Progenitor cell of endocrine pancreas (in vitro differentiated cells): ENCODE results near the gene DLST. TPM values are rescaled to one million over a fixed set of nuclear protein-coding genes. Genes with fewer than 3 reads are reported as not detected.
"Not testable (repeated sequence)": the region's sequence is repeated elsewhere in the genome, so short reads cannot be mapped to it uniquely, and the experiment has no call there.

Experiments
- DNase-seq: peaks from one replicate; pipeline ENCODE4 v3.0.0; 2021; ENCODE audit warnings: low spot score; ENCODE audit not compliant: unreplicated experiment
- H3K27ac Mint-ChIP-seq: 2 replicates; pipeline ENCODE4 v1.8.0; 2021; ENCODE audit warnings: mild to moderate bottlenecking, moderate library complexity, mixed read lengths
- H3K27me3 Mint-ChIP-seq: 2 replicates; pipeline ENCODE4 v1.8.0; 2021; ENCODE audit warnings: mixed read lengths
- H3K36me3 Mint-ChIP-seq: 2 replicates; pipeline ENCODE4 v1.8.0; 2022; ENCODE audit warnings: mixed read lengths; ENCODE audit not compliant: insufficient read depth
- H3K4me1 Mint-ChIP-seq: 2 replicates; pipeline ENCODE4 v1.8.0; 2021; ENCODE audit warnings: low read depth, mixed read lengths
- H3K4me3 Mint-ChIP-seq: 2 replicates; pipeline ENCODE4 v1.8.0; 2021; ENCODE audit warnings: low read depth, mild to moderate bottlenecking, moderate library complexity, mixed read lengths
- H3K9me3 Mint-ChIP-seq: 2 replicates; pipeline ENCODE4 v1.8.0; 2021; ENCODE audit warnings: low read depth, mixed read lengths
- total RNA-seq: library from RNA; stranded (reverse); gene quantifications from 2 replicates; pipeline ENCODE4 v1.2.1, GENCODE V29; 2021
- TF ChIP-seq, protein P1 (sequence below): fragments of 200-600 bp; sonication (generic); IDR thresholded peaks from one replicate; pipeline ENCODE4 v1.5.0; 2021; ENCODE audit warnings: antibody characterized with exemption, mild to moderate bottlenecking; ENCODE audit not compliant: unreplicated experiment

The DLST gene
- total RNA-seq, 1 donor from 2014 or later, result 97.8 TPM

DNA sequence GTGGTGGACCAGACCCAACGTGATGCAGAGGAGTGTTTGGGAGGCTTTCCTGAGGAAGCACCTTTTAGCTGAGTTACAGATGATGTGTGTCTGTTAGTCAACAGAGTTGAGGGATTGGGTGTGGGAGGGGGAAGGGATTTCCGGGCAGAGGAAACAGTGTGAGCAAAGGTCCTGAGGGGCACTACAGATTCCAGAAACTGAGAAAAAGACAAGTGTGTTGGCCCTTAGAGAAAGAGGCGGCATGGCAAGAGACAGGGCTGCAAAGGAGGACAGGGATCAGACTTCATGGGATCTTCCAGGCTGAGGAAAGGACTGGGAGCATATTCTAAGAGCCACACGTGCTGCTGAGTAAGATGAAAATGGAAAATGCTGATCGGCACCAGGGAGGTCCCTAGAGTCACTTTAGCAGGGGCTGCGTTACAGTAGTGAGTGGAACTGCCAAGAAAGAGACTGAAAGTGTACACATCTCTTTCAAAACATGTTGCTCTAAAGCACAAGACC lies 50.7 kb downstream of the DLST start:
- peak overlapping the region; percentile 0 for H3K27ac Mint-ChIP-seq
- no peaks in the 10 kb centered on the region for H3K36me3 Mint-ChIP-seq
- no peaks in the 10 kb centered on the region for H3K9me3 Mint-ChIP-seq
- no peaks in the 10 kb centered on the region for H3K4me1 Mint-ChIP-seq
- H3K4me3 Mint-ChIP-seq, result no peak overlapping the region
- DNase-seq, result no peak
- TF ChIP-seq, protein P1, sequence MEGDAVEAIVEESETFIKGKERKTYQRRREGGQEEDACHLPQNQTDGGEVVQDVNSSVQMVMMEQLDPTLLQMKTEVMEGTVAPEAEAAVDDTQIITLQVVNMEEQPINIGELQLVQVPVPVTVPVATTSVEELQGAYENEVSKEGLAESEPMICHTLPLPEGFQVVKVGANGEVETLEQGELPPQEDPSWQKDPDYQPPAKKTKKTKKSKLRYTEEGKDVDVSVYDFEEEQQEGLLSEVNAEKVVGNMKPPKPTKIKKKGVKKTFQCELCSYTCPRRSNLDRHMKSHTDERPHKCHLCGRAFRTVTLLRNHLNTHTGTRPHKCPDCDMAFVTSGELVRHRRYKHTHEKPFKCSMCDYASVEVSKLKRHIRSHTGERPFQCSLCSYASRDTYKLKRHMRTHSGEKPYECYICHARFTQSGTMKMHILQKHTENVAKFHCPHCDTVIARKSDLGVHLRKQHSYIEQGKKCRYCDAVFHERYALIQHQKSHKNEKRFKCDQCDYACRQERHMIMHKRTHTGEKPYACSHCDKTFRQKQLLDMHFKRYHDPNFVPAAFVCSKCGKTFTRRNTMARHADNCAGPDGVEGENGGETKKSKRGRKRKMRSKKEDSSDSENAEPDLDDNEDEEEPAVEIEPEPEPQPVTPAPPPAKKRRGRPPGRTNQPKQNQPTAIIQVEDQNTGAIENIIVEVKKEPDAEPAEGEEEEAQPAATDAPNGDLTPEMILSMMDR, result no peak
- H3K27me3 Mint-ChIP-seq, result peaks cover 84% of the 10 kb centered on the region

- not testable (repeated sequence) for DNase-seq, H3K9me3 Mint-ChIP-seq, H3K4me3 Mint-ChIP-seq, H3K36me3 Mint-ChIP-seq, H3K4me1 Mint-ChIP-seq, H3K27ac Mint-ChIP-seq
- peaks cover 84% of the 10 kb centered on the region for H3K27me3 Mint-ChIP-seq
Measured at GRCh38 chr14:74932936-74933335, 51.2 kb downstream of the DLST start.

DNA sequence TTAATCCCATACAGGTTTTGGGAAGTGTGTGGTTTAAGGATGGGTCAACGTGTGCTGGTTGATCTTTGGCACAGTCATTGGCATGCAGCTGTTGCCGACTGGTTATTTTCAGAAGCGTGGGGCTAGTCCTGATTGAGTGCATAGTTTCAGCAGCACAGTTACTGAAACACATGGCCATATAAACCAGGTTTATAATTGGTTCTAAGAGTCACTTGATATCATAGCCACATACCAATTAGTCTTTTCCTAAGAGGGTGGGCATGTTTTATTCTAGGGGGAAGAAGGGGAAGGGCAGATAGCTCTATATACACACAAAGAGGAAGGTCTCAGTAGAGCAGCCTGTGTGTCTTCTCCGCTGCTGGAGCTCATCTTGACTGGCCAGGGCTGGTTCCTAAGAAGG lies 52.3 kb downstream of the DLST start:
- no peaks in the 10 kb centered on the region for H3K36me3 Mint-ChIP-seq
- no peak overlapping the region for H3K27ac Mint-ChIP-seq
- H3K4me3 Mint-ChIP-seq, result no peak overlapping the region
- TF ChIP-seq, protein P1, result no peak
- no peaks in the 10 kb centered on the region for H3K4me1 Mint-ChIP-seq
- H3K27me3 Mint-ChIP-seq, result peaks cover 91% of the 10 kb centered on the region
- DNase-seq, result no peak
- H3K9me3 Mint-ChIP-seq, result no peaks in the 10 kb centered on the region

GRCh38 chr14:74934476-74935359 lies 53.0 kb downstream of the DLST start:
- no peak for DNase-seq
- H3K4me3 Mint-ChIP-seq, result no peak overlapping the region
- H3K9me3 Mint-ChIP-seq, result no peaks in the 10 kb centered on the region
- TF ChIP-seq, protein P1, result no peak
- H3K36me3 Mint-ChIP-seq, result no peaks in the 10 kb centered on the region
- no peaks in the 10 kb centered on the region for H3K4me1 Mint-ChIP-seq
- H3K27me3 Mint-ChIP-seq, result peaks cover 90% of the 10 kb centered on the region
- H3K27ac Mint-ChIP-seq, result no peak overlapping the region

GRCh38 chr14:74935360-74935680 lies 53.6 kb downstream of the DLST start:
- DNase-seq, result no peak
- Mint-ChIP-seq H3K9me3 (no peaks in the 10 kb centered on the region), H3K27me3 (peaks cover 89% of the 10 kb centered on the region), H3K4me1 (no peaks in the 10 kb centered on the region), H3K4me3 (no peak overlapping the region), H3K36me3 (no peaks in the 10 kb centered on the region), H3K27ac (no peak overlapping the region)
- TF ChIP-seq, protein P1, result no peak

DNA sequence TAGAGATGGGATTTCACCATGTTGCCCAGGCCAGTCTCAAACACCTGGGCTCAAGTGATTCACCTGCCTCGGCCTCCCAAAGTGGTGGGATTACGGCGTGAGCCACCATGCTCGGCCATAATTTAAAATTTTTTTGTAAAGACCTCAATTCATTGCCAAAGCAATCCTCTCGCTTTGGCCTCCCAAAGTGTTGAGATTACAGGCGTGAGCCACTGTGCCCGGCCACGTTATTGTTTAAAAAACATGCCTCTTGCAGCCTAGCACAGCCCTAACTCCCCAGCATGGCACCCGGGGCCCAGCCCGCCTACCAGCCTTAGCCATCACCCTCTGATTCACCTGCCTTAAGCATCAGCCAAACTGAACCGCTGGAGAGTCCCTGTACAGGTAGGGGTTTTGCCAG lies 54.4 kb downstream of the DLST start:
- Mint-ChIP-seq H3K27ac (no peak overlapping the region), H3K36me3 (no peaks in the 10 kb centered on the region), H3K4me3 (no peak overlapping the region), H3K9me3 (no peaks in the 10 kb centered on the region), H3K4me1 (no peaks in the 10 kb centered on the region), H3K27me3 (peaks cover 86% of the 10 kb centered on the region)
- DNase-seq, result no peak
- TF ChIP-seq, protein P1, result no peak
